Ascending aorta (tissue), 2 donors: ENCODE data around the gene RASSF5. TPM values are rescaled to one million over a fixed set of nuclear protein-coding genes. Genes with fewer than 3 reads are reported as not detected.

Source experiments
- DNase-seq, 2 donors: peaks; one replicate each; pipeline ENCODE4 v3.0.0-alpha.2; 2019; ENCODE audit warnings: low spot score in 2 of 2
- H3K27ac ChIP-seq, 2 donors: fragments of 200-600 bp; sonication (generic); one replicate each; pipeline ENCODE4 v1.5.1; 2016 to 2017; ENCODE audit warnings: mild to moderate bottlenecking in 1 of 2
- H3K27me3 ChIP-seq: fragments of 200-600 bp; sonication (generic); one replicate; pipeline ENCODE4 v1.5.1; 2017
- H3K36me3 ChIP-seq, 2 donors: fragments of 200-600 bp; sonication (generic); one replicate each; pipeline ENCODE4 v1.5.1; 2016
- H3K4me1 ChIP-seq, 2 donors: fragments of 200-600 bp; sonication (generic); one replicate each; pipeline ENCODE4 v1.5.1; 2016 to 2017; ENCODE audit warnings: mild to moderate bottlenecking in 1 of 2
- H3K4me3 ChIP-seq, 2 donors: fragments of 200-600 bp; sonication (generic); one replicate each; pipeline ENCODE4 v1.5.1; 2016 to 2017; ENCODE audit warnings: mild to moderate bottlenecking in 1 of 2
- H3K9me3 ChIP-seq, 2 donors: fragments of 200-600 bp; sonication (generic); one replicate each; pipeline ENCODE4 v1.5.1; 2016
- CTCF ChIP-seq, 3 experiments: fragments of 200-600 bp in 2 of 3; fragments of 450-650 bp in 1 of 3; sonication (generic) in 2 of 3; IDR thresholded peaks; one replicate each; pipeline ENCODE4 v1.5.1; 2016 to 2019; ENCODE audit warnings: antibody characterized with exemption in 3 of 3, mild to moderate bottlenecking in 1 of 3, moderate library complexity in 1 of 3
- intact Hi-C: fragments of 100-400 bp; cut with DNase I; formaldehyde crosslinking; loops from one replicate; pipeline ENCODE4 v1.15.1; 2023
- total RNA-seq: library from RNA; depleted of rRNA; stranded (reverse); fragments of >200 nt; gene quantifications from one replicate; pipeline ENCODE4 v1.1.0, GENCODE V29; 2016

Gene RASSF5
- total RNA-seq, 1 donor from 2014 or later = 8.9 TPM

DNA sequence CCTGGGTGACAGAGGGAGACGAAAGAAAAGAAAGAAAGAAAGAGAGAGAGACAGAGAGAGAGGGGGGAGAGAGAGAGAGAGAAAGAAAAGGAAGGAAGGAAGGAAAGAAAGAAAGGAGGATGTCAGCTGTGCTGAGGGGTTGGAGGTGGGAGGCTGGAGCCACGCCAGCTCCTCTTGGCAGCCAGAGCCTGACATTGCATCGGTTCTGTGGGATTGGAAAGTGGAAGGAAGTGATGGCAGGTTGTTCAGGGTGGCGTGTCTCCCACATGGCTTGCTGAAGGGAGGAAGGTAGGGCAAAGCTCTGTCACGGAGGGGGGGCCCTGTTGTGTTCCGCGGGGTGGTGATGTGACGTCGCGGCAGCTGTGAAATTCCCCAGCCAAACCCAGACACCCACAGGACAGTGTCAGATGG is 74.2 kb downstream of the RASSF5 start:
- Histone ChIP-seq H3K4me1 (peaks cover 0 to 5% of the 10 kb centered on the region in 2 donors), H3K27me3 (no peaks in the 10 kb centered on the region), H3K4me3 (no peak overlapping the region), H3K9me3 (no peaks in the 10 kb centered on the region), H3K27ac (no peak overlapping the region), H3K36me3 (peaks cover 0 to 25% of the 10 kb centered on the region in 2 donors)
- DNase-seq = peak in 1 of 2 donors; percentile 25
- intact Hi-C loops = no loop called here
- no peak for TF ChIP-seq CTCF (IDR thresholded peaks at IDR 0.05)

GRCh38 chr1:206582537-206582936 is 75.2 kb downstream of the RASSF5 start:
- no peak for DNase-seq
- peaks cover 4 to 35% of the 10 kb centered on the region in 2 donors for H3K36me3 ChIP-seq
- no peaks in the 10 kb centered on the region for H3K9me3 ChIP-seq
- intact Hi-C loops = loop anchor here (2.0 kb wide), 1 partner anchor 38 kb away; no protein-coding TSS in a partner anchor
- no peak overlapping the region for H3K4me3 ChIP-seq
- H3K27ac ChIP-seq = no peak overlapping the region
- no peaks in the 10 kb centered on the region for H3K27me3 ChIP-seq
- no peak for TF ChIP-seq CTCF (IDR thresholded peaks at IDR 0.05)
- H3K4me1 ChIP-seq = peaks cover 0 to 5% of the 10 kb centered on the region in 2 donors

GRCh38 chr1:206582971-206583706 is 75.8 kb downstream of the RASSF5 start:
- Histone ChIP-seq H3K27me3 (no peaks in the 10 kb centered on the region), H3K4me3 (no peak overlapping the region), H3K4me1 (peaks cover 0 to 5% of the 10 kb centered on the region in 2 donors), H3K36me3 (peaks cover 8 to 41% of the 10 kb centered on the region in 2 donors), H3K27ac (peak overlapping the region in 1 of 2 donors; percentile 34), H3K9me3 (no peaks in the 10 kb centered on the region)
- intact Hi-C loops = loop anchor here (1.0 to 2.0 kb wide), 2 partner anchors 38 to 93 kb away; no protein-coding TSS in a partner anchor
- DNase-seq = no peak
- TF ChIP-seq CTCF (IDR thresholded peaks at IDR 0.05) = no peak

DNA sequence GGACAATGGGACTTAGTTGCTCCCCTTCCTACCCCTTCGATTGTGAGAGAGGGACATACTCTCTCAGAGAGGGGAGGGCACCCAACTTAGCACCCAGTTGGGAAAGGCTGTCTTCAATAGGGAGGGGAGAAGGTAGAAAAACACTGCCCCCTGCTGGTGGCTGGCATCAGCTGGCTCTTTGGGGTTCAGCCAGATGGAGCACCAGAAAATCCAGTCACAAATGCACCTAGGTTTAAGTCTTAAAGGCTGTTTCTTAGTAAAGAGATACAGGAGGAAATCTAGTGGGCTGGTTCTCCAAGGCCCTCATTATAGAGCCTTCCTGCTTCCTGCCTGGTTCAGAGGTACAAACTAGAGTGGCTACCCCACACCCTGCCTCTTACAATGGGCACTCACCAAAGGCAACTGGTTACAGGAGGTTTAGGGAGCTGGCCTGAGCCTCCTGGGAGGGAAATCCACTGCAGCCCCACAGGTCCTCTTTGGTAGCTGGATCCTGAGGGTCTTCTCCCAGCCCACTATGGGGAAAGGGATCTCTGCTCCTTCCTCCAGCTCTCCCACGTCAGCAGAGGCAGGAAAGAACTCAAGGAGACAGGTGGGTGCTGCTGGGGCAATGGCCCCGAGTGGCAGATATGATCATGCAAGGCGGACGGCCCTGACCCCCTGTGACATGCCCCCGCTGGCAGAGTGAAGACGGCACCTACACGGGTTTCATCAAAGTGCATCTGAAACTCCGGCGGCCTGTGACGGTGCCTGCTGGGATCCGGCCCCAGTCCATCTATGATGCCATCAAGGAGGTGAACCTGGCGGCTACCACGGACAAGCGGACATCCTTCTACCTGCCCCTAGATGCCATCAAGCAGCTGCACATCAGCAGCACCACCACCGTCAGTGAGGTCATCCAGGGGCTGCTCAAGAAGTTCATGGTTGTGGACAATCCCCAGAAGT is 76.6 kb downstream of the RASSF5 start:
- peaks cover 15 to 46% of the 10 kb centered on the region in 2 donors for H3K36me3 ChIP-seq

More for the DNA sequence above, 76.6 kb downstream of the RASSF5 start:
- DNase-seq = peak; percentile 31 to 88
- Histone ChIP-seq H3K27ac (peak overlapping the region in 1 of 2 donors; percentile 34), H3K27me3 (no peaks in the 10 kb centered on the region), H3K4me3 (no peak overlapping the region), H3K9me3 (no peaks in the 10 kb centered on the region), H3K4me1 (peaks cover 0 to 5% of the 10 kb centered on the region in 2 donors)
- peak; percentile 85 to 91 (median 90) for TF ChIP-seq CTCF (IDR thresholded peaks at IDR 0.05)
- intact Hi-C loops = loop anchor here (1.0 to 2.0 kb wide), 2 partner anchors 39 to 94 kb away; no protein-coding TSS in a partner anchor
